HG03460 (cell line): Measurements from ENCODE around the gene ADGRV1.
"Not testable (repeated sequence)": the region's sequence is repeated elsewhere in the genome, so short reads cannot be mapped to it uniquely, and the experiment has no call there.

Experiments
- ATAC-seq: cut with Tn5 transposase; IDR thresholded peaks from one replicate; pipeline ENCODE4 v1.9.1; 2021; ENCODE audit not compliant: unreplicated experiment

Gene ADGRV1

DNA sequence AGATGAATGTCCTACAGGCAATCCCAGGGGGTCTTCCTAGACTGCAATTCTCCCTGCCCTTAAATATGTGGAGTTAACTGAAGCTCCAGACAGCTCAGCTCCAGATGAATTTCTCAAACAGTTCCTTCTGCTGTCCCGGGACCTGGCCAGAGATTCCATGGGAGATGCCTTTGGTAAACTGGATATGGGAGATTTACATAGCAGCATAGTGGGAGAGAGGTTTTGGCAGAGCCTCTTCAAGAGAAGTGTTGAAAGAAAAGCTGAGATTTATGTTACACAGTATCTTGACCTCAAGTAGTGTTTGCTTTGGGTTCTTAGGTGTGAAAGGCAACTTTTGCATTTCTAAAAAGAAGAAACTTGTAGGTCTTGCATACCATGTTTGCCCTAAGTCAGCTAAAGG lies 459.6 kb downstream of the ADGRV1 start:
- ATAC-seq = no peak

DNA sequence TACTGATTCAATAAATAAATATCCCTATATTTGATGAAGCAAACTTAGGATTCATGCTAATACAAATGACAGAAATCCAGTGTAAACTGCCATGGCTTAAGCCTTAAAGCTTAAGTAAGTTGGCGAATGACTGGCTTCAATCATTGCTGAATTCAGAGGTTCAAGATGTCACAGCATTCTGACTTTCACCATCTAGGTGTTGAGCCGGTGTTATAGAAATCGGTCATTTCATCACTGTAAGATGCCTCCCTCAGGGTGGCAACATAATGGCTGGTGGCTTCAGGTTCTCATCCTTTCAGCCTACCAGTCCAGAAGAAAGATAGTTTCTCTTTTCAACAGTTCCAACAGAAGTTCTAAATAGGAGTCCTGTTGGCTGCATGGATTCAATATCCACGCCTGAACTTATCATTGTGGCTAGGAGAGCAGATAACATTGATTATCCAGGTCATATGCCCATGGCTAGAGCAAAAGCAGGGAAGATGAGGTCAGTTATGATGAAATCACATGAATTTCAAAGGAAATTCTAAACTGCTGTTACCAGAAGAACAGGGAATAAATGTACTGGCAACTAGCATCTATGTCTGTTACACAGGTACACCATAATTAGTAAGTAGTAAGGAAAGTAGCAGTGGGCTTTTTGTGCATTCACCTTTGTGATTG lies 460.2 kb downstream of the ADGRV1 start:
- ATAC-seq = no peak

DNA sequence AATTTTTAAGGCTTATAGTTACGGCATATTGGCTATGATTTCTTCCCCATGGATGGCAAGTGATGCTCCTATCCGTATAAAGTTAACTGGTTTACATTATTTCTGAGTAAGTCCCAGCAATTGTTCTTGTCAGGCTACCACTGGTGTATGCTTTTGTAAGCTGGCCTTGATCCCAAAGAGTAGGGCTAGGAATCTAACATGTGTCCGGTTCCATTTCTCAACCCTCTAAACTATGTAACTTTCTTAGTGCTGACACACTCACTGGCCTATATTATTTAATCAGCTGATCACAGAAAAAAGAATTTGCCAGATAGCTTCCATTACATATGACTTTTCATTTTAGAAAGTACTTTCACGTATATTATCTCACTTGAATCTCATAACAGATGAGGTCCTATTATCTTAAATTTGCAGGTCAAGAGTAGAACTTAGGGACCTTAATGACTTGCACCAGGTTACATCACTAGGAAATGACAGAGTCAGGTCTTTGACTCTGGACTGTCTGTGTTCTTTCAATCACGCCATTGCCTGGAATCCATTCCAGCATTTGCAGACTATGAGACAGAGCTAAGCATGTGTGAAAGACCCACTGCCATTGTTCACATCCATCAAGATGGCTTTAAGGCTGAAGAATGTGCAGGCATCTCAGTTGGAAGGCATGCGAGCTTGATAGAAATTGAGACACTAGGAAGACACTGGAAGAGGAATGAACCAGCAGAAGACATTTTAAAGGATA lies 461.6 kb downstream of the ADGRV1 start:
- ATAC-seq = no peak

DNA sequence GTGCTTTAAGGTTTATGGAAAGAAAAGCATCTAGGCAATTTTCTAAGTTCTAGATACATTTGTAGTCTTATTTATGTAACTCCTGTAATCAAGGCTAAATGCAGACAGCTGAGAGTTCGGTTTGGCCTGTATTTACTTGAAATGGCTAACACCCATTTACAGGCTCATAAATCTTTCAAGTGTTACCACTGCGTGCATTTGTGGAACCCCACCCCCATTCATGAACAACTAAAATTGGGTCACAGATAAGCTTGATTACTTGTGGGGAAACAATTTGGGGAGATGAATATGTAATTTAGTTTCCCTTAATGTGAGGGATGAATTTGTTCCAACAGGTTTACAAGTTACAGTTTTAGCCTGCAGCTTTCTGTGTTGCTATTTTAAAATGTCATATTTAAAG lies 463.9 kb downstream of the ADGRV1 start:
- ATAC-seq = no peak

DNA sequence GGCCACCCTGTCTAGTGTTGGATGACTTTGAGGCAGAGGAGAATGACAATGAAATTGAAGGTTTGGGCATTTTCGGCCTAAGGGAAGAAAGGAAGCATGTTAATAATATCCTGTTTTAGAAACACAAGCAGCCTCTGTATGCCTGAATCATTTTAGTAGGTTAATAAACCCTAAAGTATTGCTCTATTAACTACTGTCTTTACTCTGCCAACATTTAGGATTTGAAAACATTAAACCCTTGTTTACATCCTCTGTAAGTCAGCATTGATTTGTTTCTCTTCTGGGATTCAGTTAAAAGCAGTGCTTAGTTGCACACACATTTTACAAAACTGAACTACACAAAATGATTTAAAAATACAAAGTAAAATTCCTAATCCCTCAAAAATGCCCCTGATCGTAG lies 465.6 kb downstream of the ADGRV1 start:
- ATAC-seq = no peak

DNA sequence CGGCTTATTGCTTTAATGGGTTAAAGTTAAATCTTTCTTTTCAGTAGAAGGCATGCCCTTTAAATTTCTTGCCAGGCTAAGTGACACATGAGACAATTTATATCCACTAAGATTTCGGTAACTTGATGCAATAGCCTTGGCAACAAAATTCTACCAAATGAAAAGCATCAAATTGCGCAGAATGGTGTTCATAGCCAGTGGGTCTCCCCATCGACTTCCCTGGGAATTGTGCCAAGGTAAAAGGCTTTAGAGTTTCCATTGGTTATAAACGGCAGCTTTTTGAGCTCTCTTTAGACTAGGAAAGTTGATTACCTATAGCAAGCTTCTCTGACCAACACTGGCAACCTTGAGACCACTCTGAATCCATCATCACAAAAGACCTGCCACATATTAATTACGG lies 466.1 kb downstream of the ADGRV1 start:
- ATAC-seq = no peak

DNA sequence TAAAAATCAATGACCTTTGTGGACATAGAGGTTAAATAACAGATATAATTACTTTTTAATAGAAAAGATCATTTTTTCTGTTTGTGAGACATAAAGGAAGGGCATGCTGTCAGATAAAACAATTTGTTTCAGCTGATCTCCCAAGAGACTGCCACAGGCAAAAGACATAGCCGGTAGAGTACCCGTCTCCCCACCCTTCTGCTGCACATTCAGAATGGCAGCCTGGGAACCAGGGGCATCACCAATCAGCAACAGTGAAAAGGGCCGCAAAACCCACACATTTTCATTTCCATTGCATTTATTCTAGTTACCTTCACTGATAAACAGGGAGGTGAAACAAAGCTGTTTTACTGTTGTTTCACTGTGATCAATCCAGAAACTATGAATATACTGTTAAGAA lies 466.9 kb downstream of the ADGRV1 start:
- ATAC-seq = no peak

DNA sequence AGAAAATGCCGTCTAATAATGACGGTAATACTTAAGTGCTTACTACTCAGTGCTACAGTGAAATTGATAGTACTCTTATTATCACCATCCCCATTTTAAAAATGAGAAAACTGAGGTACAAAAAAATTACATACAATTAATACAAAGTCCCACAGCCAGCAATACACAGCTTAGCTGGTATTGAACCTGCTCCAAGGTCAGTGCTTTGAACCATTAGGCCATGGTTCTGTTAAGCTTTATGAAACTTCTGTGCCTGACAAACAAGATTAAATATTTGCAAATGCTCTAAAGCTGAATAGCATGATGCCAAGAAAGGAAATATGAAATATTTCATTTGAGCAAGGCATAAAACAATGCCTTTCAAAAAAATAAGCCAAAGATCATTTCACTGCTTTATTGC lies 467.4 kb downstream of the ADGRV1 start:
- ATAC-seq = no peak

DNA sequence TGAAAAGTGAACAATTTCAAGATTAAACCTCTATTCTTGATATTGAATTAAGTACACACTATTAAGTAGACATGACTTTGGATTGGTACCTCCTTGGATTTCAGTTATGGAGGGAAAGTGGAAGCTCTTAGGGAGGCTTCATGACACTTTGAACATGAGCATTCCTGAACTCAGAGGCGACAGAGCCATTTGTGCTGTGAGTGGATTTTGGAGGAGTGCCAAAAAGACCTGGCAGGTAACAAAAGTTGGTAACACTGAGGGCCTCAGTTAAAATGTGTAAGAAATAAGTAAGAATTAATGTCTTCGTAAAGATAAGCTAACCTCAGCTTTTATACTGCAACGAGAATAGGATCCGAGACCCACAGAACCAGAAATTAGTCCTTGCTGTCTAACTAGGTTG lies 467.9 kb downstream of the ADGRV1 start:
- no peak for ATAC-seq

DNA sequence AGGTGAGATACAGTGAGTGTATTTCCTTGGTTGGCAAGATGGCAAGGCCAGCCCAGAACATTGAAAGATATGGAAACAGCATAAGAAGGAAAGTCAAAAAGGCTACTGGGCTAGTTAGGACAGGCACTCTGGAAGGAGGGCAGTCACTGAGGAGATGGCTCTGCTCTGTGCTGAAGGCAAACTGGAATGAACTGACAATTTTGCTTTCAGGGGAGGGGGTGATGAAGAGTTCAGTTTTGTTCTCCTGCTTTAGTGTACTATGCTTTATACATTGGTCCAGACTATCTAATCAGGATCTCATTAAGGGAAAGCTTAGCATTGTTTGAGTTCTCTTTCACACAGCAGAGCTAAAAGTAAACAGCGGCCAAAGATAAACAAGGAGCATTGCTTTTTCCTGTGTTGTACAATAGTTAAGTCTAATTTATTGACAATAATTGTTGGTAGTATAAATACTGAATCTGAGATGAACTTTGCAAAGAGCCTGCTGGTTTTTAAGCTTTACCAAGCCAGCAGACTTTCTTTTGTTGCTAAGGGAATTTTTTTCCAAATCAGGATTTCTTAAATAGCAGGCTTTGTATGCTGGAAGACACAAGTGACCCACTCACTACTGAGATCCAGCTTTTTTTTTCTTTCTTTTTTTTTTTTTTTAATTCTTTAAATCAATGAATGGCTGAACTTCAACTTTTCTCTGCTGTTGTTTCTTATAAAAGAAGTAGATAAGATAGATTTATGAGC lies 469.0 kb downstream of the ADGRV1 start:
- ATAC-seq = no peak

DNA sequence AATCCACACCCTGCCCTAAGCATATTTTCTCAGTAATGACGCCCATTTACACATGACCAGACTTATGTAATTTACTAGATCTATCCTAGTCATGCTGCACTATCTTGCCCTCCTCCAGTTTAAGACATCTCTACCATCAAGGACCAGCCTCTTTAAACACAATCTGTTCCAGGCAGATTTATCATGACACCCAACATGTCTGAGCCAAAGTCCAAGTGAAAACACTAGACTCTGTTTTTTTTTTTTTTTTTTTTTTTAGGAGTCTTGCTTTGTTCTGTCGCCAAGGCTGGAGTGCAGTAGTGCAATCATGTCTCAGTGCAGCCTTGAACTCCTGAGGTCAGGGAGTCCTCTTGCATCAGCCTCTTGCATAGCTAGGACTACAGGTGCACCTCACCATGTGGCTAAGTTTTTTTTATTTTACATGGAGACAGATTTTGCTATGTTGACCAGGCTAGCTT lies 469.9 kb downstream of the ADGRV1 start:
- no peak for ATAC-seq

DNA sequence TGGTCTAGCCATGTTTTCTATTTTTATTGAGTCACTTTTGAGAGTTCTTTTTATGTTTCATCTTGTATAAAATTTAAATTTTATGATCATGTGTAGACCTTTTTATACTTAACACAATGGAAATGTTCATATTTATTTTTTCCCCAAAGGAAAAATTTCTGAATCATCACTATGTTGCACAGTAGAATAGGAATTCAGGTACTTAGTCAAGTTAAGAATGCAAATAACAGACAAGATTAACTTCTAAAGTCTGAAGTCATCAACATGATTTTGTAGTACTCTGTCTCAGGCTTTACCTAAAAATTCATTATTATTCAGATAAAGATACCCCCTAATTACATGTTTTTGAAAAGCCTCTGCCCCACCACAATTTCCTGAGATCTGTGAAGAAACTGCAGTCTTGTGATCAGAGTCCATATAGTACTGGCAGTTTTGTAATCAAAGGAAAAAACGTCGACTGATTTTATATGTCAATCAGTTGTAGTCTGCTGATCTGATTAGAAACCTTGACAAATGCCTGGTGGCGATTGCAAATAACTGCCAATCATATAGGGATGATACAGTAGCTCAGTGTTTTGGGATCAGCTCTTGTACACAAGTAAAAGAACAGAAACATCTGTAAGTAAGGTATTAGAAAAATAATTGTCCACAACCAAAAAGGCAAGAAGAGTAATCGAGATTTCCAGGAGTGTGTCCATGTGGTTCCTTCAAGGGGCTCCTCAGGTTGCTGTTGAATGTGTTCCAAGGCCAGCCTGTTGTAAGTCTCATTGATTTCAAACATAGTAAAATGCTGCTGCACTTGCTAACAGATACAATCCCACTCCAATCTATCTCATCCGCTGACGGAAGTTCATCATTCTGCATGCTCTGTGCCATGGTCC lies 472.2 kb downstream of the ADGRV1 start:
- ATAC-seq = no peak

DNA sequence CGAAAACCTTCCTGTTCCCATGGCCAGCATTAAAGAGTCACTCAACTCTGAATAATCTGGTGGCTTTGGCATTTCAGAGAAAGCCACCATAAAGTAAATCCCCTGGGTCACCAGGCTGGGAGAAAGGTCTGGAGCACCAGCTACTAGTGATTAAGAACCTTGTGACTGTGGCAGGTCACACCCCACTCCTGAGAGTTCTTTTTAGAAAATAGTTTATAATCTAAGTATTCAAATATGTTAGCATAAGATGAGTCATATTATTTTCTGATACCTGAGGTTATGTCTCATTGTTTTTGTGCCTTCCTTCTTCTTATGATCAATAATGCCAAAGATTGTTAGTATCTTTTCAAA lies 472.8 kb downstream of the ADGRV1 start:
- no peak for ATAC-seq

DNA sequence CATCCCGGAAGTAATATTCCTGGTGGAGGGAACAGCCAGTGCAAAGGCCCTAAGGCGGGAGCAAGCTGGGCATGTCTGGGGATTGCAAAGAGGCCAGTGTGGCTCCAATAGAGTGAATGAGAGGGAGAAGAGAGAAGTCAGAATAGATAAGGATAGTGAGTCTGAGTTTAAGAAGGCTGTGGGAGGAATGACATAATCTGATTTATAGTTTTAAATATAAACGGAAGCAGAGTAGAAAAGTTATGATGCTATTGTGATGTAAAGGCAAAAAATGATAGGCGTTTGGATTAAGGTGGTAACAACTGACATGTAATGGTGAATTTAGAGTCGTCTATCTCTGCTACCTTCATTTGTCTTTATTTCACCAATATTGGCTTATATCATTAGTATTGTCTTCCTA lies 473.5 kb downstream of the ADGRV1 start:
- no peak for ATAC-seq

DNA sequence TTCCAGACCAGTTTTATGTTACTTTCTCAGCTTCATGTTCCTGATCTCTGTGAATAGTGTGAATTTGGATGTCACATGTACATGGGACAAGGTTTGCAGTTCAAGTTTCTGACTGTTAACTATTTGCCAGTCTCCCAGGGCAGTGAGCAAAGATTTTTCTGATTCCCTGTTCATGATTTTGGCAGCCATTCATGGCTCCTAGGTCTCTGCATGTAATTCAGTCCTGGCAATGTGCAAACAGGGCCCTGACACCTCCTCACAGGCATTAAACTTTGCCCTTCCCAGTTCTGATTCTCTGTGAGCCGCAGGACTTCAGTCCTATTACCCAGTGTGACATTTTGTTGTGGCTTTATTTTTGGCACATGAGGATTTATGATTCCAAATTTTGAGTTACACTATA lies 474.8 kb downstream of the ADGRV1 start:
- ATAC-seq = no peak

DNA sequence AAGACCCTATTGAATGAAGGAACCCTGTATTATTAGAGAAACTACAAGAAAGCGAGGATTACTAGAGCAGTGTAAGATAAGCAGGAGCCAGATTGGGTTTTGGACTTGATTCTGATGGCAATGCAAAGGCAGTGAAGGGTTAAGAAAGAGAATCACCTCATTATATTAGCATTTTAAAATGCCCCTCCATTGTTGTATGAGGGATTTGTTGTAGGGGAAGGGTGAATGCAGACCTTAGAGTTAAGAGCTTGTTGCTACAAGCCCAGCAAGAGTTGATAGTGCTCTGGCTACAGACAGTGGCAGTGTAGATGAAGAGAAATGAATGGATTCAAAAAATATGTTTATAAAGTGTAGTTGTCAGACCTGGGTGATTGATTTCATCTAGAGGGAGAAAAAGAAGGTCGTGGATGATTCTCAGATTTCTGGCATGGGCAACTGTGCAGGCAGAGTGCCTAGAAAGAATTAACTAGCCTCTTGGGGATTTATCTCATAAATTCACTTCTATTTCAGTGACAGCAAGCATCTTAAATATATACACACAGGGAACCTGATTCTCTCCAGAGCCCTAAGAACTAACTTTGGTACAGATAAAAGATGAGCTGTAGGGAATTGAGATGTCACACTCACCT lies 479.7 kb downstream of the ADGRV1 start:
- no peak for ATAC-seq

DNA sequence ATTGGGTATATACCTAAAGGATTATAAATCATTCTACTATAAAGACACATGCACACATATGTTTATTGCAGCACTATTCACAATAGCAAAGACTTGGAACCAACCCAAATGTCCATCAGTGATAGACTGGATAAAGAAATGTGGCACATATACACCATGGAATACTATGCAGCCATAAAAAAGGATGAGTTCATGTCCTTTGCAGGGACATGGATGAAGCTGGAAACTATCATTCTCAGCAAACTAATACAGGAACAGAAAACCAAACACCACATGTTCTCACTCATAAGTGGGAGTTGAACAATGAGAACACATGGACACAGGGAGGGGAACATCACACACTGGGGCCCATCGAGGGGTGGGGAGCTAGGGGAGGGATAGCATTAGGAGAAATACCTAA lies 482.5 kb downstream of the ADGRV1 start:
- ATAC-seq = not testable (repeated sequence)

DNA sequence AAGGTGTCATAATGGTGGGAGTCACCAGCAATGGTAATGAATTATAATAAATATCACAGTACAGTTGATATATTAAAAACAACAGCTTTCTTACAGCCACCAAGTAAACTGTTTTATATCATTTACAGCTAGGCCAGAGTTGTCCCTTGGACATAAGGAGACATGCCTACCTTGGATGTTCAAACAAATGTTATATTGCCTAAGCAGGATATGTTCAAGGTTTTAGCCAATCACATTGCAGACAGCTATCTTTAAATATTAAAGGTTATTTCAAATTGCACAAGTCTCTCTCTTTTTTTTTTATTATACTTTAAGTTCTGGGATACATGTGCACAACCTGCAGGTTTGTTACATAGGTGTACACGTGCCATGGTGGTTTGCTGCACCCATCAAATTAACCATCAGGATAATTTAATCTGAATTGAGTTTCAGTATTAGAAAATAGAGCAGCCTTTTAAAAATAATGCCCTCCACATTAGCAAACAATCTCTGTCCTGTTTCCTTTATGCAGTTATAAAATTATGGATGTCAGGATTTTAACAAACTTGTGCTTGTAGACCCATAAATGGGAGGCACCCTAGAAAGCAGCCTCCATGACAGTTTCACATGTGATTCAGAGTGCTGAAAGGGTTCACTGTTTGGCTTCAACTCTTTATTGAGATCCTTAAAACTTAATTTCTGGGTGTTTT lies 483.8 kb downstream of the ADGRV1 start:
- no peak for ATAC-seq

DNA sequence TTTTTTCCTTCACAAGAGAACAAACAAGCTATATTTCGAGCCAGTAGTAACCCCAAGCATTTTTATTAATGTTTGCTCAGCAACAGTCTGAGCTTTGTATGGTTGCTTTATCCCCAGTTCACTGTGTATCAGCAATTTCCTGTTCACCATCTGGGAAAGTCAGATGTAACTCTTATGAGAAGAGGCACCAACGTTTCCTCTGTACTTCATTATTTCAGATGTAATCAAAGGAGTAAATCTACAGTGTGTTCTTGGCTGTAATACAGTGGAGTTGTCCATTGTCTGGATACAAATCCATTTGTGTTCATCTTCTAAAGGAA lies 484.3 kb downstream of the ADGRV1 start:
- no peak for ATAC-seq

DNA sequence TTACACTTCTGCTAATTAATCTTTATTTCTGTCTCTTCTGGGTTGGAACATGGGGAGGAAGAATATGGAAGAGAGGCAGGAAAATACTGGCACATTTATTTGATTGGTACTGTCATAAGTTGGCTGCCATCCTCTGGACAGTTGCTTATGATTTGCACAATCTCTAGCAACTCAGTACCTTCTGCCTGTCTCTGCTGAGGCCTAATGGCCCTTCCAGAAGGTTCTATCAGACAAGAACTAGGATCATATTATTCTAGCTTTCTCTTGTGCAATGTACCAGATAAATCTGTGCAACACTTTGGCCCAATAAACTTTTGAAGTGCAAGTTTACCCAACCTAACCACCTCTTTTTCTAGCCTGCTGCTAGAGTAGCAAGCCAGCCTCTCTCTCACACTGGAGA lies 489.5 kb downstream of the ADGRV1 start:
- no peak for ATAC-seq
